HEK293 (cell line): Measurements from ENCODE around the gene NANOGP8.

Experiments used
- CTCF ChIA-PET: fragments of 350-600 bp; formaldehyde crosslinking; extraction: SDS; loops from one replicate; lab custom pipeline; 2021; ENCODE audit warnings: antibody characterized with exemption; lab: Yijun Ruan, JAX
- POLR2A ChIA-PET: fragments of 300-600 bp; formaldehyde crosslinking; extraction: SDS; loops from one replicate; lab custom pipeline; 2020; ENCODE audit warnings: antibody characterized with exemption, inconsistent platforms; lab: Yijun Ruan, JAX
- H3K27ac ChIP-seq: fragments of 200-500 bp; sonication (Bioruptor generic); 2 replicates; pipeline ENCODE4 v1.5.1; 2014; ENCODE audit warnings: low read depth, low read length, control low read depth, inconsistent platforms; ENCODE audit errors: extremely low read depth
- H3K36me3 ChIP-seq, 2 experiments: fragments of 200-500 bp in 1 of 2; sonication (Bioruptor generic) in 1 of 2; 1 replicate in 1 of 2; 2 replicates in 1 of 2; pipeline ENCODE4 v1.5.1; 2014 to 2017; ENCODE audit warnings: inconsistent platforms in 2 of 2, low read length in 2 of 2; ENCODE audit not compliant: control insufficient read depth in 2 of 2, insufficient read depth in 1 of 2
- H3K4me1 ChIP-seq: fragments of 200-500 bp; sonication (Bioruptor generic); 2 replicates; pipeline ENCODE4 v1.5.1; 2014; ENCODE audit warnings: mild to moderate bottlenecking, low read length, inconsistent platforms; ENCODE audit not compliant: control insufficient read depth, insufficient read depth
- H3K4me3 ChIP-seq: 2 replicates; pipeline ENCODE4 v1.5.1; 2011; ENCODE audit warnings: low read depth, mild to moderate bottlenecking, control low read depth, low read length, moderate library complexity
- H3K9me3 ChIP-seq: fragments of 200-500 bp; sonication (Bioruptor generic); 2 replicates; pipeline ENCODE4 v1.5.1; 2014; ENCODE audit warnings: low read depth, low read length, inconsistent platforms; ENCODE audit not compliant: control insufficient read depth, insufficient read depth
- EGR2 ChIP-seq: fragments of 450-650 bp; formaldehyde crosslinking; IDR thresholded peaks from 2 replicates; pipeline ENCODE4 v1.5.1; 2016; ENCODE audit warnings: low read depth, missing biosample characterization, missing genetic modification characterization
- GLI4 ChIP-seq: fragments of 450-650 bp; formaldehyde crosslinking; IDR thresholded peaks from 2 replicates; pipeline ENCODE4 v1.5.1; 2016; ENCODE audit warnings: missing biosample characterization, missing genetic modification characterization
- OVOL3 ChIP-seq: fragments of 450-650 bp; formaldehyde crosslinking; IDR thresholded peaks from 2 replicates; pipeline ENCODE4 v1.5.1; 2016; ENCODE audit warnings: missing biosample characterization, missing genetic modification characterization
- SP7 ChIP-seq: fragments of 450-650 bp; formaldehyde crosslinking; IDR thresholded peaks from 2 replicates; pipeline ENCODE4 v1.5.1; 2016; ENCODE audit warnings: missing biosample characterization, missing genetic modification characterization
- WT1 ChIP-seq: fragments of 450-650 bp; formaldehyde crosslinking; IDR thresholded peaks from 2 replicates; pipeline ENCODE4 v1.5.1; 2016; ENCODE audit warnings: missing biosample characterization, missing genetic modification characterization
- ZBTB1 ChIP-seq: fragments of 450-650 bp; formaldehyde crosslinking; IDR thresholded peaks from 2 replicates; pipeline ENCODE4 v1.5.1; 2016; ENCODE audit warnings: missing biosample characterization, missing genetic modification characterization
- ZFP37 ChIP-seq: fragments of 450-650 bp; formaldehyde crosslinking; IDR thresholded peaks from 2 replicates; pipeline ENCODE4 v1.5.1; 2016; ENCODE audit warnings: missing biosample characterization, missing genetic modification characterization
- ZFP41 ChIP-seq: fragments of 450-650 bp; formaldehyde crosslinking; IDR thresholded peaks from 2 replicates; pipeline ENCODE4 v1.5.1; 2016; ENCODE audit warnings: missing biosample characterization, missing genetic modification characterization, borderline replicate concordance
- ZNF146 ChIP-seq: fragments of 450-650 bp; formaldehyde crosslinking; IDR thresholded peaks from 2 replicates; pipeline ENCODE4 v1.5.1; 2016; ENCODE audit warnings: missing biosample characterization, missing genetic modification characterization
- ZNF174 ChIP-seq: fragments of 450-650 bp; formaldehyde crosslinking; IDR thresholded peaks from 2 replicates; pipeline ENCODE4 v1.5.0; 2017; ENCODE audit warnings: missing biosample characterization, mild to moderate bottlenecking, missing genetic modification characterization
- ZNF223 ChIP-seq: fragments of 450-650 bp; formaldehyde crosslinking; IDR thresholded peaks from 2 replicates; pipeline ENCODE4 v1.5.1; 2016; ENCODE audit warnings: missing biosample characterization, missing genetic modification characterization
- ZNF274 ChIP-seq, 2 experiments: fragments of 200-500 bp in 1 of 2; fragments of 450-650 bp in 1 of 2; sonication (Bioruptor generic) in 1 of 2; formaldehyde crosslinking in 1 of 2; IDR thresholded peaks; 2 replicates each; pipeline versions ENCODE4 v1.5.1 to v1.6.1; 2014 to 2016; ENCODE audit warnings: borderline replicate concordance in 1 of 2, inconsistent platforms in 1 of 2, low read length in 1 of 2, missing biosample characterization in 1 of 2, missing genetic modification characterization in 1 of 2
- ZNF391 ChIP-seq: fragments of 450-650 bp; formaldehyde crosslinking; IDR thresholded peaks from 2 replicates; pipeline ENCODE4 v1.5.1; 2016; ENCODE audit warnings: low read depth, missing biosample characterization, missing genetic modification characterization, borderline replicate concordance
- ZNF48 ChIP-seq: fragments of 450-650 bp; formaldehyde crosslinking; IDR thresholded peaks from 2 replicates; pipeline ENCODE4 v1.5.1; 2016; ENCODE audit warnings: missing biosample characterization, missing genetic modification characterization
- ZNF521 ChIP-seq: fragments of 450-650 bp; formaldehyde crosslinking; IDR thresholded peaks from 2 replicates; pipeline ENCODE4 v1.5.1; 2017; ENCODE audit warnings: missing biosample characterization, mild to moderate bottlenecking, missing genetic modification characterization
- ZNF555 ChIP-seq: fragments of 450-650 bp; formaldehyde crosslinking; conservative IDR thresholded peaks from 2 replicates; pipeline ENCODE4 v1.5.1; 2017; ENCODE audit warnings: missing biosample characterization, mild to moderate bottlenecking, missing genetic modification characterization, inconsistent platforms
- ZNF654 ChIP-seq: fragments of 450-650 bp; formaldehyde crosslinking; IDR thresholded peaks from 2 replicates; pipeline ENCODE4 v1.5.1; 2016; ENCODE audit warnings: low read depth, missing biosample characterization, missing genetic modification characterization
- ZNF701 ChIP-seq: fragments of 450-650 bp; formaldehyde crosslinking; IDR thresholded peaks from 2 replicates; pipeline ENCODE4 v1.5.1; 2016; ENCODE audit warnings: missing biosample characterization, missing genetic modification characterization
- ZNF76 ChIP-seq: fragments of 450-650 bp; formaldehyde crosslinking; IDR thresholded peaks from 2 replicates; pipeline ENCODE4; 2016; ENCODE audit warnings: low read depth, missing biosample characterization, missing genetic modification characterization, borderline replicate concordance
- TF ChIP-seq, protein P1 (sequence below): fragments of 450-650 bp; formaldehyde crosslinking; IDR thresholded peaks from 2 replicates; pipeline ENCODE4 v1.5.1; 2017; ENCODE audit warnings: missing biosample characterization, missing genetic modification characterization
- TF ChIP-seq, protein P2 (sequence below): fragments of 450-650 bp; formaldehyde crosslinking; IDR thresholded peaks from 2 replicates; pipeline ENCODE4 v1.5.1; 2016; ENCODE audit warnings: missing biosample characterization, missing genetic modification characterization, borderline replicate concordance
- TF ChIP-seq, protein P3 (sequence below): fragments of 450-650 bp; formaldehyde crosslinking; IDR thresholded peaks from 2 replicates; pipeline ENCODE4 v1.5.1; 2016; ENCODE audit warnings: missing biosample characterization, missing genetic modification characterization

The NANOGP8 gene

DNA sequence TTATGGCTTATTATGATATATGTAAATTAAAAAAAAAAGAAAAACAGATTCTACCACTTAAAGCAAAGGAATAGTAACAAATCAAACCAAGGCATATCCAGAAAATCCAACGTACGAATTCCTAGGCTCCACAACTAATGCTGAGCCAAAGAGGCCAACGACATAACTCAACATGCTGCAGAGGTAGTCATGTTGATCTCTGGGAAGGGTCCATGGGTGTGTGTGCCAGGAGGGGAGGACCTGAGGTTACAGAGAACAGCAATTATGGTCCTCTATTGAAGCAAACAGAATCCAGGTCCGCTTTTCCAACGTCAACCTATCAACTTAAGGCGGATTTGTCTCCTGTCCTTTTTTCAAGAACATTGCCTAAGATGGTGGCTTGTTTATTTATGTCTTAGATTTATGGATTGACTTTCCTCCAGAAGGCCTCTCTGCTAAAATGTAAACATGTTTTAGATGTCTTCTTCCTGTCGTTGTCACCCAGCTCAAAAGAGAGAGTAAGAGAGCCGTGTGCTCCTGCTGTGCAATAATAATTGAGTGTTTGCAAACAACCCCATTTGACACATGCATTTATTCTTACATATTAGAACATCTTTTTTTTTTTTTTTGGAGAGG lies 20.4 kb downstream of the NANOGP8 start:
- H3K9me3 ChIP-seq: no peaks in the 10 kb centered on the region
- H3K4me3 ChIP-seq: no peak overlapping the region
- TF ChIP-seq ZBTB1 (tag by site-specific recombination) (no peak), ZNF174 (no peak), ZNF274 (IDR thresholded peaks at IDR 0.05; ENCODE audit: low read length) (no peak), ZNF274 (tag by site-specific recombination; IDR thresholded peaks at IDR 0.05; ENCODE audit: borderline replicate concordance) (no peak), ZNF223 (tag by site-specific recombination) (no peak), ZNF48 (tag by site-specific recombination) (no peak), ZNF654 (no peak), SP7 (tag by site-specific recombination) (no peak), OVOL3 (tag by site-specific recombination) (no peak), ZNF391 (tag by site-specific recombination) (no peak), ZNF555 (tag by site-specific recombination) (no peak), WT1 (tag by site-specific recombination) (no peak), ZNF146 (tag by site-specific recombination) (no peak)
- TF ChIP-seq, protein P1, sequence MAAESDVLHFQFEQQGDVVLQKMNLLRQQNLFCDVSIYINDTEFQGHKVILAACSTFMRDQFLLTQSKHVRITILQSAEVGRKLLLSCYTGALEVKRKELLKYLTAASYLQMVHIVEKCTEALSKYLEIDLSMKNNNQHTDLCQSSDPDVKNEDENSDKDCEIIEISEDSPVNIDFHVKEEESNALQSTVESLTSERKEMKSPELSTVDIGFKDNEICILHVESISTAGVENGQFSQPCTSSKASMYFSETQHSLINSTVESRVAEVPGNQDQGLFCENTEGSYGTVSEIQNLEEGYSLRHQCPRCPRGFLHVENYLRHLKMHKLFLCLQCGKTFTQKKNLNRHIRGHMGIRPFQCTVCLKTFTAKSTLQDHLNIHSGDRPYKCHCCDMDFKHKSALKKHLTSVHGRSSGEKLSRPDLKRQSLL: no peak
- no peaks in the 10 kb centered on the region for H3K36me3 ChIP-seq
- CTCF ChIA-PET: no interaction called here
- POLR2A ChIA-PET: no interaction called here
- H3K4me1 ChIP-seq: no peaks in the 10 kb centered on the region
- H3K27ac ChIP-seq: no peak overlapping the region

DNA sequence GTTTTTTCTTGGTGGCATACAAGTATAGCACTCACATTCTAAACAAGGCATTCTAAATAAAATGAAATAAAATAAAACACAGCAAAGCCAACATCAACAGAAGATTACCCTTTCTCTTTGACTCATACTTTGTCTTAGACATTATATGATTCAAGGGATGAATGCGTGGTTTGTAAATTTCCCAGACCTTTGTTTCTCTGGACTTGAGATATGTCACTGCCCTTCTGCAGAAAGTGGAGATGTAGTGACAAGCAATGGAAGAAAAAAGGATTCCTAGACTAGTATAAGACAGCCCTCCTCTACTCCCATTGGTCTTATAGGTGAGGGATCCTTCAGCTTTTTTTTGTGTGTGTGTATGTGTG lies 22.4 kb downstream of the NANOGP8 start:
- H3K9me3 ChIP-seq: no peaks in the 10 kb centered on the region
- H3K36me3 ChIP-seq: no peaks in the 10 kb centered on the region
- H3K27ac ChIP-seq: no peak overlapping the region
- POLR2A ChIA-PET: no interaction called here
- TF ChIP-seq WT1 (tag by site-specific recombination): no peak
- no peak for TF ChIP-seq EGR2 (tag by site-specific recombination)
- CTCF ChIA-PET: interaction anchor here (0.7 kb wide), 2 partner anchors 394 to 1166 kb away, joined by 3 read pairs; no protein-coding TSS in a partner anchor
- H3K4me1 ChIP-seq: no peaks in the 10 kb centered on the region
- H3K4me3 ChIP-seq: no peak overlapping the region

DNA sequence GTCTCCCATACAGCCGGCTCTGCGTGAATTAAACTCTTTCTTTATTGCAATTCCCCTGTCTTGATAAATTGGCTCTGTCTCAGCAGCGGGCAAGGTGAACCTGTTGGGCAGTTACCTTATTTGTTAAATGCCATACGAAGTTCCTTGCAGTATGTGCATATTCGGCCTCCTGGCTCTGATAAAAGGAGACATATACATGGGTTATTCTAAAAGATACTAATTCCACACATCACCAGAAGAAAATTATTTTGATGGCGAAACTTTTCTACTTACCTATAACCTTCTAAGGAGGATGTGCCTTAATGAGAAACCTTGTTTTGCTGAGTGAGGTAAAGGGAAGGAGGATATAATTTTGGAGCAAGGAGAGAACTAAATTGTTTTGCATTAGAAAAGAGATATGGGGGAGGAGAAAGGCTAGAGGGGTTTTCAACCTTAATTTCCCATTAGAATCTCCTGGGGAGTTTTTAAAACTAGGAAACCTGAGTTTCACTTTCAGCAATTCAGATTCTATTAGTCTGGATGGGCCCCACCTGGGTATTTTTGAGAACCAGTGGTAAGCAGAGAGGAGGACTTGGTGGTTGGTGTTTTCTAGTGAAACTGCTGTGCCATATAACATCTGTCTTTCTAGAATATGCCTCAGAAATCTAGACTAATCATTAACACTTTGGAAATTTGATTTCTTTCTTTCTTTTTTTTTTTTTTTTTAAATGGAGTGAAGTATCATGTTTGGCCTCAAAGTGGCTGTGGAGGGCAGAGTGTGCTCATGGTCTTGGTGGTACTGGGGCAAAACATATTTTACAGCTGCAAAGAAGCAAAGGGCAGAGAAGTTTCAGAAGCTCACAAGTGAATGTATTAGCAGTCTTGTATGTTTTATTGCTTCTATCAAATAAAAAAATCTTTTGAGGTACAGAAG lies 23.0 kb downstream of the NANOGP8 start:
- CTCF ChIA-PET: interaction anchor here (0.7 kb wide), 1 partner anchor 1167 kb away, joined by 3 read pairs; no protein-coding TSS in a partner anchor
- TF ChIP-seq, protein P2, sequence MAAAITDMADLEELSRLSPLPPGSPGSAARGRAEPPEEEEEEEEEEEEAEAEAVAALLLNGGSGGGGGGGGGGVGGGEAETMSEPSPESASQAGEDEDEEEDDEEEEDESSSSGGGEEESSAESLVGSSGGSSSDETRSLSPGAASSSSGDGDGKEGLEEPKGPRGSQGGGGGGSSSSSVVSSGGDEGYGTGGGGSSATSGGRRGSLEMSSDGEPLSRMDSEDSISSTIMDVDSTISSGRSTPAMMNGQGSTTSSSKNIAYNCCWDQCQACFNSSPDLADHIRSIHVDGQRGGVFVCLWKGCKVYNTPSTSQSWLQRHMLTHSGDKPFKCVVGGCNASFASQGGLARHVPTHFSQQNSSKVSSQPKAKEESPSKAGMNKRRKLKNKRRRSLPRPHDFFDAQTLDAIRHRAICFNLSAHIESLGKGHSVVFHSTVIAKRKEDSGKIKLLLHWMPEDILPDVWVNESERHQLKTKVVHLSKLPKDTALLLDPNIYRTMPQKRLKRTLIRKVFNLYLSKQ (tag by site-specific recombination): no peak
- TF ChIP-seq, protein P3, sequence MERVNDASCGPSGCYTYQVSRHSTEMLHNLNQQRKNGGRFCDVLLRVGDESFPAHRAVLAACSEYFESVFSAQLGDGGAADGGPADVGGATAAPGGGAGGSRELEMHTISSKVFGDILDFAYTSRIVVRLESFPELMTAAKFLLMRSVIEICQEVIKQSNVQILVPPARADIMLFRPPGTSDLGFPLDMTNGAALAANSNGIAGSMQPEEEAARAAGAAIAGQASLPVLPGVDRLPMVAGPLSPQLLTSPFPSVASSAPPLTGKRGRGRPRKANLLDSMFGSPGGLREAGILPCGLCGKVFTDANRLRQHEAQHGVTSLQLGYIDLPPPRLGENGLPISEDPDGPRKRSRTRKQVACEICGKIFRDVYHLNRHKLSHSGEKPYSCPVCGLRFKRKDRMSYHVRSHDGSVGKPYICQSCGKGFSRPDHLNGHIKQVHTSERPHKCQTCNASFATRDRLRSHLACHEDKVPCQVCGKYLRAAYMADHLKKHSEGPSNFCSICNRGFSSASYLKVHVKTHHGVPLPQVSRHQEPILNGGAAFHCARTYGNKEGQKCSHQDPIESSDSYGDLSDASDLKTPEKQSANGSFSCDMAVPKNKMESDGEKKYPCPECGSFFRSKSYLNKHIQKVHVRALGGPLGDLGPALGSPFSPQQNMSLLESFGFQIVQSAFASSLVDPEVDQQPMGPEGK (tag by site-specific recombination): no peak
- TF ChIP-seq ZNF521 (tag by site-specific recombination) (no peak), ZNF76 (tag by site-specific recombination) (no peak), ZNF701 (no peak), GLI4 (tag by site-specific recombination) (no peak), ZFP41 (tag by site-specific recombination) (no peak), ZFP37 (tag by site-specific recombination) (no peak)
- TF ChIP-seq, all 188 proteins: peak for 0
- Histone ChIP-seq H3K36me3 (no peaks in the 10 kb centered on the region), H3K4me1 (no peaks in the 10 kb centered on the region), H3K27ac (no peak overlapping the region), H3K9me3 (no peaks in the 10 kb centered on the region), H3K4me3 (no peak overlapping the region)
- POLR2A ChIA-PET: no interaction called here
